Endothelial cell of umbilical vein (primary cell): Measurements from ENCODE around the gene CCDC6. TPM values are rescaled to one million over a fixed set of nuclear protein-coding genes. Genes with fewer than 3 reads are reported as not detected.

Experiments
- BruUV-seq: library from RNA; stranded (reverse); fragments of 400-500 nt; replicated peaks from 2 replicates; lab custom pipeline; 2021; lab: Mats Ljungman, UMichigan
- CTCF ChIA-PET: fragments of 300-600, 350-600 bp; sonication (Branson Sonifier 250); formaldehyde crosslinking; loops from one replicate; lab custom pipeline; 2021; ENCODE audit warnings: antibody characterized with exemption, inconsistent platforms; lab: Charles Lee
- POLR2A ChIA-PET: fragments of 300-600, 350-600 bp; sonication (Branson Sonifier 250); formaldehyde crosslinking; loops from one replicate; lab custom pipeline; 2021; ENCODE audit warnings: antibody characterized with exemption, inconsistent platforms; lab: Charles Lee
- DNase-seq: peaks from one replicate; pipeline ENCODE4 v3.0.0-alpha.2; 2011; ENCODE audit warnings: low read depth, low spot score
- FAIRE-seq: peaks from 2 replicates; lab custom pipeline; 2011; peaks lifted over from hg19 to GRCh38; lab: Jason Lieb, UNC
- H2AFZ ChIP-seq: 2 replicates; pipeline ENCODE4 v1.6.0; 2012; ENCODE audit warnings: low read depth, low read length, control low read depth, inconsistent platforms
- H3K27ac ChIP-seq: 2 replicates; pipeline ENCODE4 v1.5.1; 2011; ENCODE audit warnings: low read depth, mild to moderate bottlenecking, control low read depth, low read length, moderate library complexity; ENCODE audit not compliant: insufficient read depth
- H3K27me3 ChIP-seq, 2 experiments: 2 replicates each; pipeline versions ENCODE4 v1.6.0 to v1.6.1; 2011; ENCODE audit warnings: low read length in 2 of 2, mixed read lengths in 1 of 2; ENCODE audit not compliant: control insufficient read depth in 2 of 2, insufficient read depth in 2 of 2
- H3K36me3 ChIP-seq, 2 experiments: 2 replicates in 1 of 2; 3 replicates in 1 of 2; pipeline ENCODE4 v1.5.1; 2011; ENCODE audit warnings: low read length in 2 of 2, mild to moderate bottlenecking in 1 of 2, moderate library complexity in 1 of 2; ENCODE audit not compliant: control insufficient read depth in 2 of 2, insufficient read depth in 2 of 2; ENCODE audit errors: extremely low read depth in 1 of 2
- H3K4me1 ChIP-seq: 3 replicates; pipeline ENCODE4 v1.5.1; 2011; ENCODE audit warnings: mild to moderate bottlenecking, low read length; ENCODE audit not compliant: control insufficient read depth, insufficient read depth; ENCODE audit errors: extremely low read depth
- H3K4me2 ChIP-seq: 2 replicates; pipeline ENCODE4 v1.6.1; 2011; ENCODE audit warnings: low read length, control low read depth, mixed read lengths; ENCODE audit not compliant: insufficient read depth
- H3K4me3 ChIP-seq, 3 experiments: fragments of 200-600 bp in 1 of 3; sonication (generic), shearing (Covaris generic) in 1 of 3; replicated peaks in 1 of 3; 2 replicates each; pipeline ENCODE4 v1.5.1; 2011 to 2016; ENCODE audit warnings: control low read depth in 3 of 3, low read length in 3 of 3, mild to moderate bottlenecking in 2 of 3, inconsistent platforms in 1 of 3, low read depth in 1 of 3, moderate library complexity in 1 of 3; ENCODE audit not compliant: insufficient read depth in 1 of 3
- H3K79me2 ChIP-seq: 2 replicates; pipeline ENCODE4 v1.6.0; 2012; ENCODE audit warnings: low read length, inconsistent platforms; ENCODE audit not compliant: control insufficient read depth, insufficient read depth
- H3K9ac ChIP-seq: replicated peaks from 2 replicates; pipeline ENCODE3; 2011; ENCODE audit warnings: low read length, control low read depth; ENCODE audit not compliant: insufficient read depth; ENCODE audit errors: extremely low read depth
- H3K9me1 ChIP-seq: replicated peaks from 3 replicates; pipeline ENCODE4 v1.6.0; 2011; ENCODE audit warnings: mild to moderate bottlenecking, low read length; ENCODE audit not compliant: control insufficient read depth, insufficient read depth; ENCODE audit errors: extremely low read depth
- H3K9me3 ChIP-seq: replicated peaks from 2 replicates; pipeline ENCODE4 v1.5.1; 2012; ENCODE audit warnings: low read length, inconsistent platforms; ENCODE audit not compliant: control insufficient read depth, insufficient read depth
- H4K20me1 ChIP-seq: replicated peaks from 2 replicates; pipeline ENCODE3; 2011; ENCODE audit warnings: mild to moderate bottlenecking, low read length; ENCODE audit not compliant: control insufficient read depth, insufficient read depth; ENCODE audit errors: extremely low read depth
- CTCF ChIP-seq, 2 donors: IDR thresholded peaks; 1 replicate in 1 of 2; 2 replicates in 1 of 2; pipeline ENCODE4 v1.5.1; 2011; ENCODE audit warnings: low read length in 2 of 2, mild to moderate bottlenecking in 2 of 2, moderate library complexity in 2 of 2, control low read depth in 1 of 2, inconsistent platforms in 1 of 2, low read depth in 1 of 2; ENCODE audit not compliant: insufficient read depth in 1 of 2; ENCODE audit errors: extremely low read depth in 1 of 2
- GATA2 ChIP-seq: IDR thresholded peaks from 2 replicates; pipeline ENCODE4 v1.7.0; 2011; ENCODE audit warnings: low read depth, mild to moderate bottlenecking, moderate library complexity, mixed read lengths, low read length; ENCODE audit not compliant: insufficient read length, insufficient read depth
- MYC ChIP-seq: IDR thresholded peaks from one replicate; pipeline ENCODE4 v1.6.1; 2011; ENCODE audit warnings: mild to moderate bottlenecking, low read depth, low read length
- POLR2AphosphoS5 ChIP-seq: IDR thresholded peaks from 2 replicates; pipeline ENCODE4 v1.6.1; 2012; ENCODE audit warnings: low read depth, mild to moderate bottlenecking, control low read depth, low read length, moderate library complexity; ENCODE audit not compliant: insufficient read depth
- dilution Hi-C: fragments of 300-500 bp; cut with MboI; formaldehyde crosslinking; loops from one replicate; pipeline ENCODE4 v1.15.0; 2019; ENCODE audit warnings: low sequenced_read_pairs; ENCODE audit not compliant: extremely low pct_ligation_motif_present
- intact Hi-C: fragments of 100-400 bp; cut with micrococcal nuclease; formaldehyde crosslinking; loops from one replicate; pipeline ENCODE4 v1.10.0; 2022
- polyA plus RNA-seq, 4 experiments: library from polyadenylated mRNA; depleted of rRNA in 3 of 4; stranded (reverse) in 3 of 4; unstranded in 1 of 4; fragments of >200 nt; gene quantifications; 2 replicates each; pipeline versions ENCODE4 v1.2.1 to v1.2.3, GENCODE V29; 2011 to 2012; ENCODE audit warnings: missing spikeins in 1 of 4
- total RNA-seq: library from RNA; stranded (reverse); gene quantifications from 2 replicates; pipeline ENCODE4 v1.2.3, GENCODE V29; 2021

Gene CCDC6
- total and polyA plus RNA-seq, 2 donors (not counting 3 experiments of a cell fraction or from before 2014, with no cell fraction given), result 16.8 to 36.8 TPM

GRCh38 chr10:59839576-59839975 lies 66.8 kb downstream of the CCDC6 start:
- intact Hi-C loops (loop anchor here (10.0 kb wide), 1 partner anchor 595 kb away; no protein-coding TSS in a partner anchor), dilution Hi-C loops (no loop called here)
- no peak for FAIRE-seq
- Histone ChIP-seq H3K27ac (no peak overlapping the region), H3K9me1 (no peaks in the 10 kb centered on the region), H2AFZ (no peak overlapping the region), H4K20me1 (no peaks in the 10 kb centered on the region), H3K9ac (no peak overlapping the region), H3K36me3 (no peaks in the 10 kb centered on the region), H3K27me3 (no peaks in the 10 kb centered on the region), H3K4me3 (no peak overlapping the region), H3K79me2 (no peaks in the 10 kb centered on the region), H3K4me2 (no peak overlapping the region), H3K4me1 (no peaks in the 10 kb centered on the region), H3K9me3 (no peaks in the 10 kb centered on the region)
- no peak for TF ChIP-seq POLR2AphosphoS5
- TF ChIP-seq GATA2, result no peak
- no peak for TF ChIP-seq CTCF (IDR thresholded peaks at IDR 0.05; ENCODE audit: extremely low read depth in 1 of 2, insufficient read depth in 1 of 2, low read depth in 1 of 2, low read length in 2 of 2)
- TF ChIP-seq MYC, result no peak
- BruUV-seq, result no TSS peak
- CTCF ChIA-PET, result interaction anchor here (1.1 kb wide), 1 partner anchor 9 kb away, joined by 4 read pairs; no protein-coding TSS in a partner anchor
- POLR2A ChIA-PET, result no interaction called here
- no peak for DNase-seq
